Measurements from ENCODE around the gene LAMB1. TPM values are rescaled to one million over a fixed set of nuclear protein-coding genes. Genes with fewer than 3 reads are reported as not detected.

LAMB1 gene
- polyA plus RNA-seq, 6 donors from 2014 or later: 0.82 to 1.1 TPM; not detected in 4

GRCh38 chr7:107874605-107875446 is 128.1 kb downstream of the LAMB1 start:
- Mint-ChIP-seq H3K9me3 (no peaks in the 10 kb centered on the region), H3K36me3 (no peaks in the 10 kb centered on the region), H3K4me1 (no peaks in the 10 kb centered on the region), H3K4me3 (peak overlapping the region in 1 of 8 donors; percentile 43), H3K27ac (no peak overlapping the region), H3K27me3 (peaks cover 0 to 9% (median 4%) of the 10 kb centered on the region in 3 donors)
- DNase-seq (peak; percentile 31), ATAC-seq (ENCODE audit: low read depth in 2 of 2) (peak; percentile 51 to 56)

- Mint-ChIP-seq H3K27me3 (peaks cover 0 to 4% (median 4%) of the 10 kb centered on the region in 3 donors), H3K4me3 (no peak overlapping the region), H3K9me3 (no peaks in the 10 kb centered on the region), H3K27ac (no peak overlapping the region), H3K36me3 (no peaks in the 10 kb centered on the region), H3K4me1 (no peaks in the 10 kb centered on the region)
- no peak for DNase-seq
- ATAC-seq (ENCODE audit: low read depth in 2 of 2): no peak
Measured at GRCh38 chr7:107874111-107874510, 128.8 kb downstream of the LAMB1 start.

Other genes with a start within 250 kb of the LAMB1 start
- not detected for gene SLC26A3, start 199.9 kb downstream of the LAMB1 start, polyA plus RNA-seq (ENCODE audit: low read depth in 6 of 6)
- gene DLD, start 112.0 kb downstream of the LAMB1 start, polyA plus RNA-seq (ENCODE audit: low read depth in 6 of 6): 10 to 100 TPM; 35.3 to 49.5 (median 42.9) TPM
- not detected for gene LAMB4, start 127.2 kb upstream of the LAMB1 start, polyA plus RNA-seq (ENCODE audit: low read depth in 6 of 6)